HFF-Myc (cell line): ENCODE results near the gene CEP20.

Source experiments
- DNase-seq: peaks from one replicate; pipeline ENCODE4 v3.0.0-alpha.2; 2011; ENCODE audit warnings: low read depth; ENCODE audit errors: extremely low read depth
- H3K4me3 ChIP-seq: replicated peaks from 2 replicates; pipeline ENCODE4 v1.5.1; 2011; ENCODE audit warnings: low read depth, mild to moderate bottlenecking, control low read depth, low read length
- TF ChIP-seq, protein P1 (sequence below): IDR thresholded peaks from 2 replicates; pipeline ENCODE4 v1.5.1; 2012; ENCODE audit warnings: mild to moderate bottlenecking, low read depth, low read length, control low read depth; ENCODE audit errors: missing control alignments

CEP20 gene

DNA sequence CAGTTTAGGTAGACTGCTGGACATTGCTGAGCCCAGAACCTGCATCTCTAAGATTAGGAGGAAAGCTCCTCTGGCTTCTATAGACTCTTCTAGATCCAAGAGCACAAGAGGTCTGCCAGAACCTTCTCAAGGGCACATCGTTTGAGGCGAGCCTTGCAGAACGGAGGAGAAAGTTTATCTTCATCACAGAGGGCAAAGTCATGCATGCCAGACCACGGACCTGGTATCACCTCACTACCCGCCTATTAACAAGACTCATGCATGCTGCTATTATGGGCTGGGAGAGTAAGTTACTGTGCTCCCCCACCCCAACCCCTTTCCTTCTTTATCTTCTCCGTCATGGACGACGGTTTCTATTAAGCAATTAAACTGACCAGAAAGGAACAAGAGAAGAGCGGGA, 54.9 kb downstream of the CEP20 start:
- H3K4me3 ChIP-seq, result no peak overlapping the region
- TF ChIP-seq, protein P1, sequence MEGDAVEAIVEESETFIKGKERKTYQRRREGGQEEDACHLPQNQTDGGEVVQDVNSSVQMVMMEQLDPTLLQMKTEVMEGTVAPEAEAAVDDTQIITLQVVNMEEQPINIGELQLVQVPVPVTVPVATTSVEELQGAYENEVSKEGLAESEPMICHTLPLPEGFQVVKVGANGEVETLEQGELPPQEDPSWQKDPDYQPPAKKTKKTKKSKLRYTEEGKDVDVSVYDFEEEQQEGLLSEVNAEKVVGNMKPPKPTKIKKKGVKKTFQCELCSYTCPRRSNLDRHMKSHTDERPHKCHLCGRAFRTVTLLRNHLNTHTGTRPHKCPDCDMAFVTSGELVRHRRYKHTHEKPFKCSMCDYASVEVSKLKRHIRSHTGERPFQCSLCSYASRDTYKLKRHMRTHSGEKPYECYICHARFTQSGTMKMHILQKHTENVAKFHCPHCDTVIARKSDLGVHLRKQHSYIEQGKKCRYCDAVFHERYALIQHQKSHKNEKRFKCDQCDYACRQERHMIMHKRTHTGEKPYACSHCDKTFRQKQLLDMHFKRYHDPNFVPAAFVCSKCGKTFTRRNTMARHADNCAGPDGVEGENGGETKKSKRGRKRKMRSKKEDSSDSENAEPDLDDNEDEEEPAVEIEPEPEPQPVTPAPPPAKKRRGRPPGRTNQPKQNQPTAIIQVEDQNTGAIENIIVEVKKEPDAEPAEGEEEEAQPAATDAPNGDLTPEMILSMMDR, result no peak
- no peak for DNase-seq

DNA sequence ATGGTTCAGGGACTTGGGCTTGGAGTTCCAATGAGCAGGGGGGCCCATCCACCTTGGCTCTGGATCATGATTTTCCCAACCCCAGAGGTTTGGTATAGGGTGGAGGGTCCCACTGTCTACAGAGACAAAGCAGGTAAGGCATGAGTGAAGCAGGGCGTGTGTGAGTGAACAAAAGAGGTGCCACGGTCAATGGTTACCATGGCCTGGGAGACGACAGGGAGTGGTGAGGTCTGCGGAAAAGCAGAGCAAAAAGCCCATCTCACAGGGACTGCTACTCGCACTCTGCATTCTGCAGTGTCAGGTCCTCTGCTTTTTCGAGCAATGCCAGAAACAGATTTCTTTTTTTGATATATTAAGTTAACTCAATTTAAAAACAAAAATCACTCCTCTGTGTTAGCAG, 56.2 kb downstream of the CEP20 start:
- H3K4me3 ChIP-seq, result no peak overlapping the region
- DNase-seq, result no peak
- TF ChIP-seq, protein P1, result no peak

DNA sequence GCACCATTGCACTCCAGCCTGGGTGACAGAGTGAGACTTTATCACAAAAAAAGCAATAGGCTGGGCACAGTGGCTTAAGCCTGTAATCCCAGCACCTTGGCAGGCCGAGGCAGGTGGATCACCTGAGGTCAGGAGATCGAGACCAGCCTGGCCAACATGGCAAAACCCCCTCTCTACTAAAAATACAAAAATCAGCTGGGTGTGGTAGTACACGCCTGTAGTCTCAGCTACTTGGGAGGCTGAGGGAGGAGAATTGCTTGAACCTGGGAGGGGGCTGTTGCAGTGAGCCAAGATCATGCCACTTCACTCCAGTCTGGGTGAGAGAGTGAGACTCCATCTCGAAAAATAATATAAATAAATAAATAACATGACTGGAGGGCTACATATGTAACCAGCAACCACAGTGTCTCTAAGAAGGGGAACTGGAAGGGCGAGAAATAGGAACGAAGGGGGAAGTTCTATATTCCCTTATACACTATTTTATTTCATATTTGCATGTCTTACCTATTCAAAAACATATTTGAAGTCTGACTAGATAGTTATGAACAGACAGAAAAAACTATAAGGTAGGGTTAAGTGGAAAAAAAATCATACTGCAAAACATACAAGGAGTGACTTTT, 57.5 kb downstream of the CEP20 start:
- H3K4me3 ChIP-seq, result no peak overlapping the region

DNA sequence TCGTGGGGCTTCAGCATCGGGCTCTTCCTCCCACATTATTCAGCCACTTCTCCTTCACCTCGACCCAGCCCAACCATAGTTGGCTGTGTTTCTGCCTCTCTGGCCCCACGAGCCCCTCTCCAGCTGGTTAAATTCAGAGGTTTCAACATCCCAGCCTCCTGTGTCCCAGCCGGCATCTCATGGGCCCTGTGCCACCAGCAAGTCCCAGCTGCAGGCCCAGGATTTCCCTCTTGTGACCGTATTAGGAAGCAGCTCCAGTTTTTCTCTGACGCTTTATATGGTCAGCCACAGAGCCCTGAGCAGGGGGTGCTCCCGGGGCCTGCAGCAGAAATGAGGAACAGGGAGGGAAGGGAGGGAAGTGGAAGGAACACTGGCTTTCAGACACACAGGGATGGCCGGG, 58.9 kb downstream of the CEP20 start:
- no peak overlapping the region for H3K4me3 ChIP-seq
- TF ChIP-seq, protein P1, result no peak
- DNase-seq, result no peak

More for the DNA sequence above, 57.5 kb downstream of the CEP20 start:
- no peak for DNase-seq
- TF ChIP-seq, protein P1, result no peak

DNA sequence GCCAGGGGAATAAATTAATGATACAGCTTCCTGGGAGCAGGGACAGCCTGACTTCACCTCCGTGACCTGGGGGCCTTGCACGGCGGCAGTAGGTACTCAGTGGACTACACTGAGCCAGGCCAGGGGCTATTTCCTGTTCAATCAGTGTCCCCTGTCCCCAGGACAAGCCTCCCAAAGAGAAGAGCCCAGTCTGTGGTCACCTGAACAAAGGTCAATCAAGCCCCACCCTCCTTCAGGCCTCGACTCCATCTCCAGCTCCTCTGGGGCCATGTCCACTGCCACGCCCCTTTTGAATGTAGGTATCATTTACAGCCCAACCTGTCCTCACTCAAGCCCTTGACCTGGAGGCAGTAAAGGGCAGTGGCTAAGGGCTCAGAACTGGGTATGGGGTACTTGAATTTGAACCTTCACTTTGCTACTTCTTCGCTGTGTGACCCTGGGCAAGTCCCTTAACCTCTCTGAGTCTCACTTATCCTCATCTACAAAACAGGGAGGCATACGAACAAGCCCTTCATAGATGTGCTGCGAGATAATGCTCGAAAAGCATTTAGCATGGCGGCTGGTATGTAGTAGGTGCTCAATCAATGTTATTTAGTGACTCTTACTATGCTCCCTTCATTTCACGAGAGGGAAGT, 60.6 kb downstream of the CEP20 start:
- TF ChIP-seq, protein P1, result no peak
- H3K4me3 ChIP-seq, result no peak overlapping the region
- no peak for DNase-seq

DNA sequence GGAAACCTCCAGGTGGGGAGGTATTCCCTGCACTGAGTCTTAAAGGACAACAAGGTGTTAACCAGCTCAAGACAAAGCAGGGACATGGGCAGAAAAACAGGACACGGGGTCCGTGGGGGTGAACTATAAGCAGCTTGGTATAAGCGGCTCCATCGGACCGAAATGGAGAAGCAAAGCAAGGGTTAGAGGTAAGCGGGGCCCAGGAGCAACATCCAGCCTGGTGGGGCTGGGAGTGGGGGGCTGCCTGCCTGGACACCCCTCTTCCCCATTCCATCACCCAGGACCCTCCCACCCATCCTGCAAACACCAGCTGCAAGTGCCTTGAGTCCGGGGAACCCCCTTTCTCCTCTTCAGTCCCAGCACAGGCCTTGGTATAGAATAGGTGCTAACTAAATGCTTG, 61.1 kb downstream of the CEP20 start:
- no peak overlapping the region for H3K4me3 ChIP-seq
- DNase-seq, result no peak
- TF ChIP-seq, protein P1, result no peak
